CD14-positive monocyte (primary cell): Measurements from ENCODE around the gene SLC25A21. TPM values are rescaled to one million over a fixed set of nuclear protein-coding genes. Genes with fewer than 3 reads are reported as not detected.

Experiments used
- DNase-seq, 3 donors: peaks; one replicate each; pipeline ENCODE4 v3.0.0-alpha.2; 2011 to 2022
- H2AFZ ChIP-seq: 2 replicates; pipeline ENCODE4 v1.6.0; 2012; ENCODE audit warnings: mild to moderate bottlenecking, low read depth, low read length, inconsistent platforms; ENCODE audit not compliant: insufficient read depth, poor library complexity, severe bottlenecking
- H3K27ac ChIP-seq, 2 donors: 1 replicate in 1 of 2; 2 replicates in 1 of 2; pipeline ENCODE4 v1.5.1; 2012 to 2013; ENCODE audit warnings: low read length in 2 of 2, control low read depth in 1 of 2, inconsistent platforms in 1 of 2, low read depth in 1 of 2, mild to moderate bottlenecking in 1 of 2
- H3K27me3 ChIP-seq, 2 donors: one replicate each; pipeline versions ENCODE4 v1.6.0 to v1.6.1; 2011 to 2013; ENCODE audit warnings: low read length in 2 of 2; ENCODE audit not compliant: control insufficient read depth in 2 of 2, insufficient read depth in 2 of 2
- H3K36me3 ChIP-seq, 2 donors: replicated peaks in 1 of 2; 1 replicate in 1 of 2; 2 replicates in 1 of 2; pipeline versions ENCODE4 v1.5.1 to v1.6.1; 2012 to 2013; ENCODE audit warnings: low read length in 2 of 2, control low read depth in 1 of 2, inconsistent platforms in 1 of 2, mild to moderate bottlenecking in 1 of 2; ENCODE audit not compliant: insufficient read depth in 2 of 2, control insufficient read depth in 1 of 2
- H3K4me1 ChIP-seq, 2 donors: 1 replicate in 1 of 2; 2 replicates in 1 of 2; pipeline versions ENCODE4 v1.5.1 to v1.6.1; 2012 to 2013; ENCODE audit warnings: low read length in 2 of 2, control low read depth in 1 of 2, inconsistent platforms in 1 of 2, mild to moderate bottlenecking in 1 of 2, moderate library complexity in 1 of 2; ENCODE audit not compliant: insufficient read depth in 2 of 2, control insufficient read depth in 1 of 2
- H3K4me2 ChIP-seq: replicated peaks from 2 replicates; pipeline ENCODE3; 2012; ENCODE audit warnings: low read length, moderate library complexity, mild to moderate bottlenecking; ENCODE audit not compliant: poor library complexity, severe bottlenecking; ENCODE audit errors: extremely low read depth
- H3K4me3 ChIP-seq, 3 experiments: fragments of 200-600 bp in 1 of 3; sonication (generic) in 1 of 3; replicated peaks in 1 of 3; 1 replicate in 2 of 3; 2 replicates in 1 of 3; pipeline ENCODE4 v1.5.1; 2011 to 2013; ENCODE audit warnings: low read length in 3 of 3, mild to moderate bottlenecking in 3 of 3, control low read depth in 2 of 3, low read depth in 2 of 3, inconsistent platforms in 1 of 3, moderate library complexity in 1 of 3
- H3K79me2 ChIP-seq: 2 replicates; pipeline ENCODE4 v1.6.0; 2012; ENCODE audit warnings: mild to moderate bottlenecking, control low read depth, inconsistent platforms, low read length, moderate library complexity; ENCODE audit not compliant: insufficient read depth
- H3K9ac ChIP-seq: 2 replicates; pipeline ENCODE4 v1.6.0; 2017; ENCODE audit warnings: low read length, mild to moderate bottlenecking; ENCODE audit not compliant: insufficient read depth, poor library complexity, severe bottlenecking
- H3K9me3 ChIP-seq, 2 donors: replicated peaks in 1 of 2; 1 replicate in 1 of 2; 2 replicates in 1 of 2; pipeline versions ENCODE4 v1.5.1 to v1.6.1; 2012 to 2013; ENCODE audit warnings: low read length in 2 of 2, control low read depth in 1 of 2; ENCODE audit not compliant: control insufficient read depth in 1 of 2, insufficient read depth in 1 of 2
- H4K20me1 ChIP-seq: 2 replicates; pipeline ENCODE4 v1.6.0; 2012; ENCODE audit warnings: mild to moderate bottlenecking, low read length, control low read depth, moderate library complexity; ENCODE audit not compliant: insufficient read depth
- H3K27ac Mint-ChIP-seq, 7 donors: one replicate each; pipeline ENCODE4 v1.8.0; 2020; ENCODE audit warnings: mild to moderate bottlenecking in 7 of 7, mixed read lengths in 7 of 7, moderate library complexity in 6 of 7, inconsistent platforms in 2 of 7
- H3K27me3 Mint-ChIP-seq, 3 donors: one replicate each; pipeline ENCODE4 v1.8.0; 2021 to 2022; ENCODE audit warnings: low read depth in 3 of 3, mild to moderate bottlenecking in 3 of 3, mixed read lengths in 3 of 3, moderate library complexity in 3 of 3, inconsistent platforms in 1 of 3
- H3K36me3 Mint-ChIP-seq, 2 donors: one replicate each; pipeline ENCODE4 v1.8.0; 2020; ENCODE audit warnings: mixed read lengths in 2 of 2, inconsistent platforms in 1 of 2, mild to moderate bottlenecking in 1 of 2
- H3K4me1 Mint-ChIP-seq: one replicate; pipeline ENCODE4 v1.8.0; 2020; ENCODE audit warnings: mild to moderate bottlenecking, mixed read lengths
- H3K4me3 Mint-ChIP-seq, 2 donors: one replicate each; pipeline ENCODE4 v1.8.0; 2020; ENCODE audit warnings: mild to moderate bottlenecking in 2 of 2, mixed read lengths in 2 of 2, moderate library complexity in 1 of 2
- H3K9me3 Mint-ChIP-seq, 7 donors: one replicate each; pipeline ENCODE4 v1.8.0; 2020 to 2022; ENCODE audit warnings: mixed read lengths in 7 of 7, mild to moderate bottlenecking in 6 of 7, moderate library complexity in 6 of 7, inconsistent platforms in 2 of 7
- CTCF ChIP-seq: fragments of 200-600 bp; IDR thresholded peaks from one replicate; pipeline ENCODE4 v1.8.0; 2022; ENCODE audit warnings: antibody characterized with exemption, mild to moderate bottlenecking
- WGBS: methylation state at CpG from one replicate; pipeline ENCODE4 v1.1.5; 2013; ENCODE audit warnings: missing lambda C conversion rate; ENCODE audit not compliant: insufficient coverage; 5-methylcytosine and 5-hydroxymethylcytosine counted together
- intact Hi-C, 2 donors: fragments of 100-400 bp; cut with micrococcal nuclease; formaldehyde crosslinking; loops; one replicate each; pipeline versions ENCODE4 v1.15.0 to v1.15.1; 2023
- polyA plus RNA-seq, 3 donors: library from polyadenylated mRNA; depleted of rRNA in 1 of 3; unstranded in 2 of 3; stranded (reverse) in 1 of 3; fragments of 300-500 nt in 2 of 3; fragments of >200 nt in 1 of 3; fragmentation: Illumina TruSeq in 2 of 3; gene quantifications; 1 replicate in 2 of 3; 2 replicates in 1 of 3; pipeline ENCODE4 v1.2.3, GENCODE V29; 2012 to 2021

Gene SLC25A21
- polyA plus RNA-seq, 3 donors: not detected

- Mint-ChIP-seq H3K27ac (no peak overlapping the region), H3K9me3 (peaks cover 0 to 4% (median 1%) of the 10 kb centered on the region in 7 donors), H3K27me3 (peaks cover 0 to 2% (median 2%) of the 10 kb centered on the region in 3 donors), H3K36me3 (no peaks in the 10 kb centered on the region), H3K4me1 (no peaks in the 10 kb centered on the region), H3K4me3 (no peak overlapping the region)
- TF ChIP-seq CTCF: no peak
- no peaks in the 10 kb centered on the region for H3K27me3 ChIP-seq
- H2AFZ ChIP-seq: no peak overlapping the region
- H3K36me3 ChIP-seq: no peaks in the 10 kb centered on the region
- H3K79me2 ChIP-seq: no peaks in the 10 kb centered on the region
- no peak overlapping the region for H3K9ac ChIP-seq
- 56% methylated on average over 2 of the region's 5 CpGs for WGBS
- H3K4me1 ChIP-seq: no peaks in the 10 kb centered on the region
- no peak overlapping the region for H3K27ac ChIP-seq
- intact Hi-C loops: no loop called here
- no peak overlapping the region for H3K4me2 ChIP-seq
- no peak overlapping the region for H3K4me3 ChIP-seq
- no peak for DNase-seq
- no peaks in the 10 kb centered on the region for H3K9me3 ChIP-seq
- no peaks in the 10 kb centered on the region for H4K20me1 ChIP-seq
These were observed 455.0 kb downstream of the SLC25A21 start for GRCh38 chr14:36717363-36717762.

- intact Hi-C loops: no loop called here
- Histone ChIP-seq H3K4me2 (no peak overlapping the region), H3K4me1 (no peaks in the 10 kb centered on the region), H3K9ac (no peak overlapping the region), H3K27ac (no peak overlapping the region), H2AFZ (no peak overlapping the region), H4K20me1 (no peaks in the 10 kb centered on the region), H3K79me2 (no peaks in the 10 kb centered on the region), H3K27me3 (no peaks in the 10 kb centered on the region), H3K36me3 (no peaks in the 10 kb centered on the region), H3K9me3 (no peaks in the 10 kb centered on the region), H3K4me3 (no peak overlapping the region)
- Mint-ChIP-seq H3K36me3 (no peaks in the 10 kb centered on the region), H3K27me3 (peaks cover 0 to 2% (median 2%) of the 10 kb centered on the region in 3 donors), H3K27ac (no peak overlapping the region), H3K4me3 (no peak overlapping the region), H3K4me1 (no peaks in the 10 kb centered on the region), H3K9me3 (peaks cover 0 to 4% (median 1%) of the 10 kb centered on the region in 7 donors)
- TF ChIP-seq CTCF: no peak
- WGBS: 90% methylated on average over 7 of the region's 7 CpGs
- DNase-seq: no peak
These were observed 455.7 kb downstream of the SLC25A21 start for GRCh38 chr14:36716614-36717184.
